SU-DHL-6 (cell line): ENCODE measurements around the gene FFAR1.

Experiments used
- H2AFZ ChIP-seq: fragments of 200-600 bp; sonication (generic); 2 replicates; pipeline ENCODE4 v1.6.1; 2014; ENCODE audit warnings: low read depth, mild to moderate bottlenecking, moderate library complexity, mixed read lengths, antibody characterized with exemption, low read length; ENCODE audit not compliant: severe bottlenecking
- H3F3A ChIP-seq: fragments of 200-600 bp; shearing (Covaris generic); 2 replicates; pipeline ENCODE4 v1.6.0; 2016; ENCODE audit warnings: antibody characterized with exemption, mild to moderate bottlenecking; ENCODE audit not compliant: insufficient read depth
- H3K27ac ChIP-seq: fragments of 200-600 bp; sonication (generic); 2 replicates; pipeline ENCODE4 v1.5.1; 2016; ENCODE audit warnings: low read depth, mild to moderate bottlenecking, low read length, moderate library complexity, mixed read lengths
- H3K27me3 ChIP-seq: fragments of 200-600 bp; sonication (generic), shearing (Covaris generic); 2 replicates; pipeline ENCODE4 v1.6.0; 2014; ENCODE audit warnings: mild to moderate bottlenecking, low read length
- H3K36me3 ChIP-seq: fragments of 200-600 bp; sonication (generic); 2 replicates; pipeline ENCODE4 v1.6.1; 2014; ENCODE audit warnings: mild to moderate bottlenecking, low read length, mixed read lengths
- H3K4me2 ChIP-seq: fragments of 300-600, 200-600 bp; shearing (Covaris generic), sonication (generic); 2 replicates; pipeline ENCODE4 v1.6.0; 2014; ENCODE audit warnings: low read length, low read depth, mild to moderate bottlenecking; ENCODE audit not compliant: poor library complexity, severe bottlenecking
- H3K4me3 ChIP-seq: fragments of 200-600 bp; sonication (generic); 2 replicates; pipeline ENCODE4 v1.5.1; 2014; ENCODE audit warnings: antibody characterized with exemption, low read length, mild to moderate bottlenecking, mixed read lengths; ENCODE audit not compliant: insufficient read depth, poor library complexity, severe bottlenecking
- H3K79me2 ChIP-seq: fragments of 200-600 bp; sonication (generic); 2 replicates; pipeline ENCODE4 v1.6.1; 2014; ENCODE audit warnings: mild to moderate bottlenecking, low read length, moderate library complexity; ENCODE audit not compliant: insufficient read depth
- H3K9ac ChIP-seq: fragments of 200-600 bp; sonication (generic); 2 replicates; pipeline ENCODE4 v1.7.0; 2014; ENCODE audit warnings: mild to moderate bottlenecking, low read length
- H3K9me2 ChIP-seq: fragments of 200-600 bp; sonication (generic); replicated peaks from 2 replicates; pipeline ENCODE4 v1.6.1; 2014; ENCODE audit warnings: low read length; ENCODE audit not compliant: insufficient read depth
- H3K9me3 ChIP-seq: fragments of 200-600 bp; sonication (generic); 2 replicates; pipeline ENCODE4 v1.6.1; 2014; ENCODE audit warnings: low read length, mixed read lengths; ENCODE audit not compliant: insufficient read depth
- H4K20me1 ChIP-seq: fragments of 200-600 bp; sonication (generic); 2 replicates; pipeline ENCODE4 v1.6.1; 2014; ENCODE audit warnings: low read depth, mild to moderate bottlenecking, antibody characterized with exemption, low read length, moderate library complexity, mixed read lengths
- EZH2phosphoT487 ChIP-seq: fragments of 200-600 bp; sonication (generic), shearing (Covaris generic); conservative IDR thresholded peaks from 2 replicates; pipeline ENCODE4 v1.6.1; 2018; ENCODE audit warnings: mild to moderate bottlenecking, antibody characterized with exemption, low read length, moderate library complexity, mixed read lengths
- TF ChIP-seq, protein P1 (sequence below): fragments of 200-600 bp; sonication (generic); IDR thresholded peaks from one replicate; pipeline ENCODE4 v1.5.1; 2017; ENCODE audit warnings: antibody characterized with exemption, mild to moderate bottlenecking, low read length, moderate library complexity; ENCODE audit not compliant: insufficient read depth, poor library complexity, severe bottlenecking

Gene FFAR1

GRCh38 chr19:35308910-35309309, 38.8 kb upstream of the FFAR1 start:
- Histone ChIP-seq H3F3A (no peaks in the 10 kb centered on the region), H3K79me2 (no peaks in the 10 kb centered on the region), H4K20me1 (no peaks in the 10 kb centered on the region), H3K4me3 (no peak overlapping the region), H3K9me2 (no peaks in the 10 kb centered on the region), H3K36me3 (no peaks in the 10 kb centered on the region), H3K9me3 (no peaks in the 10 kb centered on the region), H3K27me3 (no peaks in the 10 kb centered on the region), H2AFZ (no peak overlapping the region), H3K4me2 (no peak overlapping the region), H3K9ac (no peak overlapping the region), H3K27ac (no peak overlapping the region)
- TF ChIP-seq, protein P1, sequence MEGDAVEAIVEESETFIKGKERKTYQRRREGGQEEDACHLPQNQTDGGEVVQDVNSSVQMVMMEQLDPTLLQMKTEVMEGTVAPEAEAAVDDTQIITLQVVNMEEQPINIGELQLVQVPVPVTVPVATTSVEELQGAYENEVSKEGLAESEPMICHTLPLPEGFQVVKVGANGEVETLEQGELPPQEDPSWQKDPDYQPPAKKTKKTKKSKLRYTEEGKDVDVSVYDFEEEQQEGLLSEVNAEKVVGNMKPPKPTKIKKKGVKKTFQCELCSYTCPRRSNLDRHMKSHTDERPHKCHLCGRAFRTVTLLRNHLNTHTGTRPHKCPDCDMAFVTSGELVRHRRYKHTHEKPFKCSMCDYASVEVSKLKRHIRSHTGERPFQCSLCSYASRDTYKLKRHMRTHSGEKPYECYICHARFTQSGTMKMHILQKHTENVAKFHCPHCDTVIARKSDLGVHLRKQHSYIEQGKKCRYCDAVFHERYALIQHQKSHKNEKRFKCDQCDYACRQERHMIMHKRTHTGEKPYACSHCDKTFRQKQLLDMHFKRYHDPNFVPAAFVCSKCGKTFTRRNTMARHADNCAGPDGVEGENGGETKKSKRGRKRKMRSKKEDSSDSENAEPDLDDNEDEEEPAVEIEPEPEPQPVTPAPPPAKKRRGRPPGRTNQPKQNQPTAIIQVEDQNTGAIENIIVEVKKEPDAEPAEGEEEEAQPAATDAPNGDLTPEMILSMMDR: no peak
- no peak for TF ChIP-seq EZH2phosphoT487

DNA sequence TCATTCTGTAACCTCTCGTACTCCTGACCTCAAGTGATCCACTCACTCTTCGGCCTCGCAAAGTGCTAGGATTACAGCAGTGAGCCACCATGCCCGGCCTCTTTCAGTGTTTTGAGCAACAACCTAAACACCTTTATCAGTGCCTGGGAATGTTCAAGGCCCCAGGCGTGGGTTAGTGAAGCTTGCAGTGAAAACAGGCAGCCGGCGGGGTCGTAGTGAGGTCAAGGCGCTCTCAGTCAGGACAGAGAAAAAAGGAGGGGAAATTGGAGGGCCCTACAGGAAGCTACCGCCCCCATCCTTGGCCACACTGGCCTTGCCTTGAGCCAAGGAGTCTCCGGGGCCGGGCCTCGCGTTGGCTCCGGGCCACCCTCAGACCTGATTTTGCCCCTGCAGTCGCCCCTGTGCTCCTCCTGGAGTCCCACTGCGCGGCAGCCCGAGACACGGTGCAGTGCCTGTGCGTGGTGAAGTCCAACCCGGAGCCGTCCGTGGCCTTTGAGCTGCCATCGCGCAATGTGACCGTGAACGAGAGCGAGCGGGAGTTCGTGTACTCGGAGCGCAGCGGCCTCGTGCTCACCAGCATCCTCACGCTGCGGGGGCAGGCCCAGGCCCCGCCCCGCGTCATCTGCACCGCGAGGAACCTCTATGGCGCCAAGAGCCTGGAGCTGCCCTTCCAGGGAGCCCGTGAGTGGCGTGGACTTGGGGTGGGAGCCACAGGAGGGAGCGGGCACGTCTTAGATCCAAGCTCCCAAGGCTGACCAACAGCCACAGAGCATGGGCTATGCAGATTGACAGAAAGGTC, 38.0 kb upstream of the FFAR1 start:
- Histone ChIP-seq H3K9me2 (no peaks in the 10 kb centered on the region), H3K27ac (no peak overlapping the region), H3F3A (no peaks in the 10 kb centered on the region), H4K20me1 (no peaks in the 10 kb centered on the region), H2AFZ (no peak overlapping the region), H3K36me3 (no peaks in the 10 kb centered on the region), H3K79me2 (no peaks in the 10 kb centered on the region), H3K9me3 (no peaks in the 10 kb centered on the region), H3K4me2 (no peak overlapping the region), H3K9ac (no peak overlapping the region), H3K4me3 (no peak overlapping the region), H3K27me3 (no peaks in the 10 kb centered on the region)
- TF ChIP-seq, protein P1: no peak
- no peak for TF ChIP-seq EZH2phosphoT487

GRCh38 chr19:35310331-35310730, 37.4 kb upstream of the FFAR1 start:
- Histone ChIP-seq H3K27me3 (no peaks in the 10 kb centered on the region), H3K79me2 (no peaks in the 10 kb centered on the region), H3F3A (no peaks in the 10 kb centered on the region), H4K20me1 (no peaks in the 10 kb centered on the region), H3K9me3 (no peaks in the 10 kb centered on the region), H3K9me2 (no peaks in the 10 kb centered on the region), H3K9ac (no peak overlapping the region), H3K27ac (no peak overlapping the region), H3K4me3 (no peak overlapping the region), H2AFZ (no peak overlapping the region), H3K36me3 (no peaks in the 10 kb centered on the region), H3K4me2 (no peak overlapping the region)
- TF ChIP-seq, protein P1: no peak
- no peak for TF ChIP-seq EZH2phosphoT487
